ENCODE results near the gene GPC3. TPM values are rescaled to one million over a fixed set of nuclear protein-coding genes. Genes with fewer than 3 reads are reported as not detected.

GPC3 gene
- total RNA-seq, 1 experiment from 2014 or later, result 0.98 TPM

- ATAC-seq (no peak), DNase-seq (ENCODE audit: low read depth, low spot score) (no peak)
- ChIA-PET POLR2A (no interaction called here), RAD21 (ENCODE audit: low non-redundant PET in 1 of 2, low total read pairs in 2 of 2, uncharacterized antibody in 2 of 2, unreplicated experiment in 2 of 2) (no interaction called here), CTCF (no interaction called here)
- no peaks in the 10 kb centered on the region for H4K20me1 ChIP-seq (ENCODE audit: insufficient read depth)
- no peaks in the 10 kb centered on the region for H3K36me3 ChIP-seq (ENCODE audit: control insufficient read depth in 1 of 2, insufficient read depth in 2 of 2, low read length in 2 of 2)
- no peak overlapping the region for H3K9ac ChIP-seq (ENCODE audit: low read length)
- BruUV-seq (replicated peaks), result no TSS peak
- H3K4me3 ChIP-seq (replicated peaks in 1 of 2; ENCODE audit: low read depth in 1 of 2, low read length in 2 of 2), result no peak overlapping the region
- H3K9me3 ChIP-seq (ENCODE audit: control insufficient read depth in 1 of 2, insufficient read depth in 1 of 2, low read depth in 1 of 2, low read length in 2 of 2), result no peaks in the 10 kb centered on the region
- no peaks in the 10 kb centered on the region for H3K9me2 ChIP-seq (ENCODE audit: insufficient read depth)
- H3K4me1 ChIP-seq (ENCODE audit: control insufficient read depth in 1 of 2, insufficient read depth in 2 of 2, low read length in 2 of 2), result no peaks in the 10 kb centered on the region
- intact Hi-C loops (cut with micrococcal nuclease), result no loop called here
- TF ChIP-seq CBX3 (IDR thresholded peaks at IDR 0.05; ENCODE audit: low read depth) (no peak), EGR1 (IDR thresholded peaks at IDR 0.05; ENCODE audit: low read depth) (no peak), RAD21 (IDR thresholded peaks at IDR 0.05; ENCODE audit: low read depth) (no peak), YY1 (IDR thresholded peaks at IDR 0.05; ENCODE audit: extremely low read depth, insufficient replicate concordance, low read depth, low read length) (no peak), SP1 (IDR thresholded peaks at IDR 0.05; ENCODE audit: low read depth) (no peak), ATF3 (IDR thresholded peaks at IDR 0.05) (no peak), ZNF274 (IDR thresholded peaks at IDR 0.05; ENCODE audit: low read depth, low read length) (no peak), POLR2A (IDR thresholded peaks at IDR 0.05; ENCODE audit: borderline replicate concordance, extremely low read depth, insufficient read depth, insufficient read length) (no peak), SIN3A (IDR thresholded peaks at IDR 0.05; ENCODE audit: low read depth) (no peak), ZBTB33 (IDR thresholded peaks at IDR 0.05; ENCODE audit: extremely low read depth, insufficient replicate concordance, low read length) (no peak)
- no peak overlapping the region for H3K4me2 ChIP-seq (ENCODE audit: low read length)
- no peak overlapping the region for H2AFZ ChIP-seq (ENCODE audit: low read depth, low read length, poor library complexity, severe bottlenecking)
- no peaks in the 10 kb centered on the region for H3K27me3 ChIP-seq (ENCODE audit: insufficient read depth, low read length)
- no peaks in the 10 kb centered on the region for H3K79me2 ChIP-seq (ENCODE audit: insufficient read depth, low read length)
- no peak overlapping the region for H3K27ac ChIP-seq (ENCODE audit: low read depth, low read length)
Measured at GRCh38 chrX:133561251-133561650, 424.1 kb downstream of the GPC3 start.
